Thyroid gland (tissue), 4 donors: ENCODE measurements around the gene ZNF14.

Experiments used
- CTCF ChIP-seq, 6 experiments: fragments of 200-600 bp in 3 of 6; fragments of 450-650 bp in 3 of 6; sonication (generic) in 3 of 6; IDR thresholded peaks; one replicate each; pipeline ENCODE4 v1.5.1; 2016 to 2019; ENCODE audit warnings: antibody characterized with exemption in 6 of 6, mild to moderate bottlenecking in 2 of 6, inconsistent platforms in 1 of 6, moderate library complexity in 1 of 6
- POLR2A ChIP-seq, 2 donors: fragments of 450-650 bp; IDR thresholded peaks; one replicate each; pipeline ENCODE4 v1.6.1; 2017; ENCODE audit warnings: antibody characterized with exemption in 2 of 2, mild to moderate bottlenecking in 2 of 2, moderate library complexity in 1 of 2

- TF ChIP-seq CTCF (IDR thresholded peaks at IDR 0.05) (no peak), POLR2A (IDR thresholded peaks at IDR 0.05) (no peak)
Observed at GRCh38 chr19:19742773-19743172, 9.9 kb upstream of the ZNF14 start.
